Measurements from ENCODE around the gene GNAZ. TPM values are rescaled to one million over a fixed set of nuclear protein-coding genes. Genes with fewer than 3 reads are reported as not detected.

Gene GNAZ
- total RNA-seq, 1 donor = 1.3 TPM

DNA sequence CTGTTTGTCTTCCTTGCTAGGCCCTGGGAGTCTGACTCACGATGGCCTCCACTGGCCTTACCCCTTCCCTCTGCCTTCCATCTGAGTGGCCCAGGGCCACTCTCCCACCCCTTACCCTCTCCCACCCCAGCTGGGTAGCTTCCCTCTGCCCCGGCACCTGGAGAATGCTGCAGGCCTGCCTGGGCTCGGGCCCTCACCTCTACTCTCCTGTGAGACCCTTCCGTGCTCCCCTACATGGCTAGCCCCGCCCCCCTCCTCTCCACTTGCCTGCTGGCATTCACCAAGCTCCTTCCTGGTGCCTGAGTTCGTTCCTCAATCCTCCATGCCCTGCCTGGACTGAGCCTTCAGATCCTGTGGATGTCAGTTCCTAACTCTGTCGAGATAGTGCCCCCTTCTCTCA lies 83.7 kb downstream of the GNAZ start:
- DNase-seq (ENCODE audit: low read depth) = no peak
- TF ChIP-seq CTCF (IDR thresholded peaks at IDR 0.05; ENCODE audit: insufficient read depth, low read length) = no peak
- no peak overlapping the region for H3K4me3 ChIP-seq (ENCODE audit: low read depth, low read length)

DNA sequence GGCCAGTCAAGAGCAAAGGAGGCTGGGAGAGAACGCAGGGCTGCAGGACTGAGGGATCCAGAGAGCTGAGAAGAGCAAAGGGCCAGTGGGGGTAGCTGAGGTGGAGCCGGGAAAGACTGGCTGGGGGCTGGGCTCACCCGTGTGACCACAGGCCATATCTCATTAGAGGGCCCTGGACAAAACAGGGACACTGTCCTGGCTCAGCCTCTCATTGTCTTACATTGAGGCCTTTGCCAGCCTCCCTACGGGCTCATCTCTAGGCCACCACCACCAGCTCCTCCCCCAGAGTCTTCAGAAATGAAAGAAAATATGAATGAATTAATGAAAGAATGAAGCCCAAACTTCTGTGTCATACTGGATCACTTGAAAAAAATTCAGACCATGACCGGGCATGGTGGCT lies 84.1 kb downstream of the GNAZ start:
- no peak overlapping the region for H3K4me3 ChIP-seq (ENCODE audit: low read depth, low read length)
- DNase-seq (ENCODE audit: low read depth) = no peak
- TF ChIP-seq CTCF (IDR thresholded peaks at IDR 0.05; ENCODE audit: insufficient read depth, low read length) = no peak

DNA sequence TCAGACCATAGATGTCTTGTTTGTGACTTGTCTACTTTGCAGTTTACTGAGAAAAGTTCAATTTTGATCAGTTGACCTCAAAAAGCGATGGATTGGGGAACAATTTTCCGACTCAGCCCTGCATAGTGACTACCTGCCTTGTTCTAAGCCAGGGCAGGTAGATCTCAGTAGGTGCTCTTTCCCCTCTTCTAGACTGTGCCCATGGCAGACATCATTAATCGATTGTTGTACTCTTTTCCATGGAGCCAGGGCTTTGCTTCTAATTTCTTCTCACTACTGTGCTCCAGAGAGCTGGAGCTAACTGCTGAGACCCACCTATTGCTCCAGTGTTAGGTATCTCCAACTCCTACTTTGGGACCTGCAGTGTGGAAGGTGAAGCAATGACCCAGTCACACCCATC lies 84.8 kb downstream of the GNAZ start:
- no peak overlapping the region for H3K4me3 ChIP-seq (ENCODE audit: low read depth, low read length)
- no peak for DNase-seq (ENCODE audit: low read depth)
- no peak for TF ChIP-seq CTCF (IDR thresholded peaks at IDR 0.05; ENCODE audit: insufficient read depth, low read length)

- no peak overlapping the region for H3K4me3 ChIP-seq (ENCODE audit: low read depth, low read length)
- no peak for TF ChIP-seq CTCF (IDR thresholded peaks at IDR 0.05; ENCODE audit: insufficient read depth, low read length)
- no peak for DNase-seq (ENCODE audit: low read depth)
Measured at GRCh38 chr22:23155831-23156230, 85.5 kb downstream of the GNAZ start.

DNA sequence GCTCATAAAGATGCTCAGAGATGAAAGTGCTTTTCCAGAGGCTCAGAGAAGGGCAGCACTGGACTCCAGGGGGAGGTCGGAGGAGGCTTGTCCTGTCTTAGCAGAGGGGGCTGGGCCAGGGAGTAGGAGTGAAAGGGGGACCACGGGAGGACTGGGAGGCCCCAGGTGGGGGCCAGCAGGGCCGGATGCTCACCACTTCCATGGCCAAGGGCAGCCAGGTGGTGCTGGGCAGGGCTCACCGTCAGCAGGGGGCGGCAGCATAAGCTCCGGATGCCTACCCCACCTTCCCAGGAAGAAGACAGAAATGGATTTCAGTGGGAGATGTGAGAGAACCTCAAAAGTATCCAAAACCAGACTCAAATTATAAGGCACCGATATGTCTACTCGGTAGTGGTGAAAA lies 86.0 kb downstream of the GNAZ start:
- DNase-seq (ENCODE audit: low read depth) = no peak
- H3K4me3 ChIP-seq (ENCODE audit: low read depth, low read length) = no peak overlapping the region
- TF ChIP-seq CTCF (IDR thresholded peaks at IDR 0.05; ENCODE audit: insufficient read depth, low read length) = no peak

DNA sequence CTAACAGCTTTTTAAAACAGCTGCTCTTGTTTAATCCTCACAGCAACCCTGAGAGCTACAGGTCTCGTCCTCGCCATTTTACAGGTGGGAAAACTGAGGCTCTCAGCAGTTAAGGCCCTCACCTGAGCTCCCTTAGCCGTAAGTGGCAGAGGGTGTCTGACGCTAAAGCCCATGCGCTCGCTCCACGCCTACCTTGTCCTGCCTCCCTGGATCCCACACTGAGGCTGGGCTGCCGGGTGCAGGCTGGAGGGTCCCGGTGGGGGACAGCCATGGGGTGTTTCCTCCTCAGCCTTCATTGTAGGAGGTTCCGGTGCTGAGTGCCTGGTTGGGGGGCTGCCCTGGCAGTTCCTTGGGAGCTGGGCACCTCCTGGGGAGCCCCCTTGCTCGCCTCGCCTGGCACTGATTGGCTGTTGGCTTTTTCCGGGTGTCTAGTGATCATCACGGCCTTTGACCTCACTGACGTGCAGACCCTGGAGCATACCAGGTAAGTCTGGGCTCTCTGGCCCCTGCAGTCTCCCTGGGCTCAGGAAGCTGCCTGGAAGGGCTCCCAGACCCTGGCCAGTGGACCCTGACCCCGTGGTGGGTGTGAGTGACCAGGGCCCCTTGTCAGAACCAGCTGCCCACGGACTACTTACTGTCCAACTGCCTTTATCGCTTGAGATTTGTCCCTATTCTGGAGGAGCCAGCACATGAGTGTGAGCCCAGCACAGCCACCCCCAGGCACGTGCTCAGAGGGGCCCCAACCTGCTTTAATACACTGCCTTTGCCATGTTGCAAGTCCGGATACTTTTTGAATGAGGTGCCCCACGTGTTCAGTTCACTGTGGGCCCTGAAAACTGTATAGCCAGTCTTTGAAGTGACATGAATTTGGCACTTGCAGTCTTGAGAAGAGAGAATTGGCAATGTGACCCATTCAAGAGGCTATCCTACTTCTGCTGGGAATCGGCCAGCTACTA lies 87.5 kb downstream of the GNAZ start:
- no peak for TF ChIP-seq CTCF (IDR thresholded peaks at IDR 0.05; ENCODE audit: insufficient read depth, low read length)
- DNase-seq (ENCODE audit: low read depth) = no peak
- H3K4me3 ChIP-seq (ENCODE audit: low read depth, low read length) = no peak overlapping the region

Data from fibroblast of the aortic adventitia (primary cell).